SK-N-MC (cell line): ENCODE results near the gene SLC26A11.
A peak's percentile ranks its signal among the peaks of the same experiment; 100 is the strongest.
"Not testable (repeated sequence)": the region's sequence is repeated elsewhere in the genome, so short reads cannot be mapped to it uniquely, and the experiment has no call there.

Experiments
- DNase-seq: peaks from one replicate; pipeline ENCODE4 v3.0.0-alpha.2; 2011; ENCODE audit warnings: low read depth, low spot score
- H3K27ac ChIP-seq: fragments of 200-600 bp; sonication (generic); 2 replicates; pipeline ENCODE4 v1.5.1; 2016; ENCODE audit warnings: mixed run types
- H3K36me3 ChIP-seq: fragments of 200-600 bp; sonication (generic); 2 replicates; pipeline ENCODE4 v1.6.1; 2017; ENCODE audit warnings: antibody characterized with exemption, low read length, mixed read lengths; ENCODE audit not compliant: insufficient read depth
- H3K4me3 ChIP-seq: fragments of 200-600 bp; sonication (generic); 2 replicates; pipeline ENCODE4 v1.5.1; 2016
- H3K9ac ChIP-seq: fragments of 200-600 bp; sonication (generic); 2 replicates; pipeline ENCODE4 v1.8.0; 2017; ENCODE audit warnings: mixed run types, mixed read lengths; ENCODE audit not compliant: insufficient read length
- H3K9me3 ChIP-seq: fragments of 200-600 bp; sonication (generic); 2 replicates; pipeline ENCODE4 v1.6.1; 2017; ENCODE audit warnings: low read depth, mild to moderate bottlenecking, antibody characterized with exemption, low read length, moderate library complexity, mixed read lengths
- EZH2 ChIP-seq: fragments of 200-600 bp; sonication (generic); IDR thresholded peaks from one replicate; pipeline ENCODE4 v1.6.1; 2017; ENCODE audit warnings: antibody characterized with exemption
- FOXP2 ChIP-seq: optimal IDR thresholded peaks from 2 replicates; pipeline ENCODE3; 2011; ENCODE audit warnings: mild to moderate bottlenecking, moderate library complexity; ENCODE audit not compliant: insufficient read depth; ENCODE audit errors: extremely low read length, control extremely low read depth
- POLR2AphosphoS5 ChIP-seq: IDR thresholded peaks from 2 replicates; pipeline ENCODE4 v1.6.1; 2012; ENCODE audit warnings: mild to moderate bottlenecking, low read depth, low read length, borderline replicate concordance

SLC26A11 gene

GRCh38 chr17:80265205-80266068 lies 45.2 kb downstream of the SLC26A11 start:
- Histone ChIP-seq H3K9ac (no peak overlapping the region), H3K9me3 (no peaks in the 10 kb centered on the region), H3K27ac (no peak overlapping the region), H3K36me3 (no peaks in the 10 kb centered on the region), H3K4me3 (no peak overlapping the region)
- TF ChIP-seq FOXP2 (no peak), POLR2AphosphoS5 (no peak), EZH2 (no peak)
- DNase-seq, result no peak

- H3K36me3 ChIP-seq, result no peaks in the 10 kb centered on the region
- H3K27ac ChIP-seq, result no peak overlapping the region
Measured at GRCh38 chr17:80267391-80267790, 47.2 kb downstream of the SLC26A11 start.

GRCh38 chr17:80268427-80268826 lies 48.2 kb downstream of the SLC26A11 start:
- Histone ChIP-seq H3K9ac (no peak overlapping the region), H3K4me3 (no peak overlapping the region), H3K9me3 (no peaks in the 10 kb centered on the region), H3K36me3 (no peaks in the 10 kb centered on the region), H3K27ac (no peak overlapping the region)
- TF ChIP-seq FOXP2 (no peak), EZH2 (no peak), POLR2AphosphoS5 (no peak)
- DNase-seq, result no peak

More at GRCh38 chr17:80267391-80267790, 47.2 kb downstream of the SLC26A11 start:
- Histone ChIP-seq H3K9ac (no peak overlapping the region), H3K9me3 (no peaks in the 10 kb centered on the region), H3K4me3 (no peak overlapping the region)
- no peak for DNase-seq
- TF ChIP-seq EZH2 (no peak), POLR2AphosphoS5 (no peak), FOXP2 (no peak)

- H3K9ac ChIP-seq, result no peak overlapping the region
- H3K27ac ChIP-seq, result no peak overlapping the region
- TF ChIP-seq EZH2 (no peak), FOXP2 (no peak), POLR2AphosphoS5 (no peak)
- no peak overlapping the region for H3K4me3 ChIP-seq
- DNase-seq, result no peak
- no peaks in the 10 kb centered on the region for H3K36me3 ChIP-seq
- H3K9me3 ChIP-seq, result no peaks in the 10 kb centered on the region
Measured at GRCh38 chr17:80269405-80269807, 49.2 kb downstream of the SLC26A11 start.

GRCh38 chr17:80270104-80270503 lies 49.9 kb downstream of the SLC26A11 start:
- H3K27ac ChIP-seq, result no peak overlapping the region
- DNase-seq, result no peak
- no peaks in the 10 kb centered on the region for H3K9me3 ChIP-seq
- no peaks in the 10 kb centered on the region for H3K36me3 ChIP-seq
- no peak overlapping the region for H3K4me3 ChIP-seq
- no peak overlapping the region for H3K9ac ChIP-seq
- TF ChIP-seq POLR2AphosphoS5 (no peak), EZH2 (no peak), FOXP2 (no peak)

- Histone ChIP-seq H3K4me3 (no peak overlapping the region), H3K9me3 (no peaks in the 10 kb centered on the region)
- no peak for DNase-seq
Measured at GRCh38 chr17:80270836-80271235, 50.6 kb downstream of the SLC26A11 start.

GRCh38 chr17:80272366-80272765 lies 52.1 kb downstream of the SLC26A11 start:
- H3K4me3 ChIP-seq, result no peak overlapping the region
- no peaks in the 10 kb centered on the region for H3K36me3 ChIP-seq
- DNase-seq, result no peak
- H3K9me3 ChIP-seq, result no peaks in the 10 kb centered on the region
- TF ChIP-seq POLR2AphosphoS5 (no peak), EZH2 (no peak), FOXP2 (no peak)
- H3K27ac ChIP-seq, result no peak overlapping the region
- H3K9ac ChIP-seq, result no peak overlapping the region

More at GRCh38 chr17:80270836-80271235, 50.6 kb downstream of the SLC26A11 start:
- Histone ChIP-seq H3K27ac (no peak overlapping the region), H3K9ac (no peak overlapping the region), H3K36me3 (no peaks in the 10 kb centered on the region)
- TF ChIP-seq EZH2, result no peak

- no peak for DNase-seq
- Histone ChIP-seq H3K9me3 (no peaks in the 10 kb centered on the region), H3K9ac (no peak overlapping the region), H3K36me3 (no peaks in the 10 kb centered on the region), H3K4me3 (no peak overlapping the region), H3K27ac (no peak overlapping the region)
- TF ChIP-seq EZH2, result no peak
- no peak for TF ChIP-seq POLR2AphosphoS5
- no peak for TF ChIP-seq FOXP2
Measured at GRCh38 chr17:80274331-80274730, 54.1 kb downstream of the SLC26A11 start.

GRCh38 chr17:80274871-80275449 lies 54.7 kb downstream of the SLC26A11 start:
- TF ChIP-seq POLR2AphosphoS5 (no peak), FOXP2 (no peak), EZH2 (no peak)

GRCh38 chr17:80275857-80276256 lies 55.6 kb downstream of the SLC26A11 start:
- not testable (repeated sequence) for H3K36me3 ChIP-seq, H3K4me3 ChIP-seq, H3K9me3 ChIP-seq, H3K9ac ChIP-seq, H3K27ac ChIP-seq, DNase-seq

More at GRCh38 chr17:80274871-80275449, 54.7 kb downstream of the SLC26A11 start:
- H3K27ac ChIP-seq, result peak overlapping the region; percentile 36; the same call in 1 of the 2 replicates
- H3K36me3 ChIP-seq, result no peaks in the 10 kb centered on the region
- no peak overlapping the region for H3K9ac ChIP-seq
- DNase-seq, result no peak
- H3K9me3 ChIP-seq, result no peaks in the 10 kb centered on the region
- no peak overlapping the region for H3K4me3 ChIP-seq
